Measurements from ENCODE around the gene FSCN2. TPM values are rescaled to one million over a fixed set of nuclear protein-coding genes. Genes with fewer than 3 reads are reported as not detected.

FSCN2 gene
- total RNA-seq, 4 donors from 2014 or later: 9.7 to 20.7 (median 17.0) TPM

DNA sequence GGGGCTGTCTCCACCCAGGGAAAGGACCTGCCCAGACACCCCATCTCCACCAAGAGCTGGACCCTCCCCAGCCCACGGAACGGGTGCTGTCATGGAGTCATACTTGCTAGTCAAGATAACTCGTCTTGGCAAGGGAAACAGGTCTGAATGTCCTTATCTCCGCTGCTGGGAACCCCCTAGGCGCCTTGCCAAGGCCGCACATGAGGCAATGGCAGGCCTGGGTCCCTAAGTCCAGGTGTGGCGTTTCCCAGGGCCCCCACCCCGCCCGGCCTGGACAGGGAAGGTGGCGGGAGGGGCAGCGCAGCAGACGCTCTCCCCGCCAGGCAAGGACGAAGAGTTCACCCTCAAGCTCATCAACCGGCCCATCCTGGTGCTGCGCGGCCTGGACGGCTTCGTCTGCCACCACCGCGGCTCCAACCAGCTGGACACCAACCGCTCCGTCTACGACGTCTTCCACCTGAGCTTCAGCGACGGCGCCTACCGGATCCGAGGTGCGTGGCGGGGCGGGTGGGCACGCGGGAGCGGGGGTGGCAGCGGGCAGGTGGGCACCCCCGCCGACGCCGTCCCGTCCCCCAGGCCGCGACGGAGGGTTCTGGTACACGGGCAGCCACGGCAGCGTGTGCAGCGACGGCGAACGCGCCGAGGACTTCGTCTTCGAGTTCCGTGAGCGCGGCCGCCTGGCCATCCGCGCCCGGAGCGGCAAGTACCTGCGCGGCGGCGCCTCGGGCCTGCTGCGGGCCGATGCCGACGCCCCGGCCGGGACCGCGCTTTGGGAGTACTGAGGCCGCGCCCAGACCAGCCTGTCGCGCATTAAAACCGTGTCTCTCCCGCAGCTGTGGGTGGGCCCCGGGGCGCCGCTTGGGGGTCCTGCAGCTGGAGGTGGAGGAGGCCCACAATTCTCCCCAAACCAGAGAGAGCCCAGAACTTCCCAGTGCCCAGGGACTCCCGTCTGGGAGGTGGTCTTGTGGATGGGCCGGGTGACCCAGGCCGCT, 8.4 kb downstream of the FSCN2 start:
- TF ChIP-seq, protein P1, sequence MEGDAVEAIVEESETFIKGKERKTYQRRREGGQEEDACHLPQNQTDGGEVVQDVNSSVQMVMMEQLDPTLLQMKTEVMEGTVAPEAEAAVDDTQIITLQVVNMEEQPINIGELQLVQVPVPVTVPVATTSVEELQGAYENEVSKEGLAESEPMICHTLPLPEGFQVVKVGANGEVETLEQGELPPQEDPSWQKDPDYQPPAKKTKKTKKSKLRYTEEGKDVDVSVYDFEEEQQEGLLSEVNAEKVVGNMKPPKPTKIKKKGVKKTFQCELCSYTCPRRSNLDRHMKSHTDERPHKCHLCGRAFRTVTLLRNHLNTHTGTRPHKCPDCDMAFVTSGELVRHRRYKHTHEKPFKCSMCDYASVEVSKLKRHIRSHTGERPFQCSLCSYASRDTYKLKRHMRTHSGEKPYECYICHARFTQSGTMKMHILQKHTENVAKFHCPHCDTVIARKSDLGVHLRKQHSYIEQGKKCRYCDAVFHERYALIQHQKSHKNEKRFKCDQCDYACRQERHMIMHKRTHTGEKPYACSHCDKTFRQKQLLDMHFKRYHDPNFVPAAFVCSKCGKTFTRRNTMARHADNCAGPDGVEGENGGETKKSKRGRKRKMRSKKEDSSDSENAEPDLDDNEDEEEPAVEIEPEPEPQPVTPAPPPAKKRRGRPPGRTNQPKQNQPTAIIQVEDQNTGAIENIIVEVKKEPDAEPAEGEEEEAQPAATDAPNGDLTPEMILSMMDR (IDR thresholded peaks at IDR 0.05): no peak
- TF ChIP-seq POLR2A (IDR thresholded peaks at IDR 0.05): no peak
- Histone ChIP-seq H3K4me3 (replicated peaks in 1 of 3) (no peak overlapping the region), H3K27ac (no peak overlapping the region), H3K4me1 (peaks cover 0 to 11% of the 10 kb centered on the region in 2 donors), H3K27me3 (no peaks in the 10 kb centered on the region), H3K9me3 (no peaks in the 10 kb centered on the region), H3K36me3 (peaks cover 0 to 11% of the 10 kb centered on the region in 2 donors)
- DNase-seq: no peak
- 54 to 66% methylated on average over 19 to 53 of the region's 89 CpGs for WGBS, 2 donors
- intact Hi-C loops (cut with DNase I): no loop called here

DNA sequence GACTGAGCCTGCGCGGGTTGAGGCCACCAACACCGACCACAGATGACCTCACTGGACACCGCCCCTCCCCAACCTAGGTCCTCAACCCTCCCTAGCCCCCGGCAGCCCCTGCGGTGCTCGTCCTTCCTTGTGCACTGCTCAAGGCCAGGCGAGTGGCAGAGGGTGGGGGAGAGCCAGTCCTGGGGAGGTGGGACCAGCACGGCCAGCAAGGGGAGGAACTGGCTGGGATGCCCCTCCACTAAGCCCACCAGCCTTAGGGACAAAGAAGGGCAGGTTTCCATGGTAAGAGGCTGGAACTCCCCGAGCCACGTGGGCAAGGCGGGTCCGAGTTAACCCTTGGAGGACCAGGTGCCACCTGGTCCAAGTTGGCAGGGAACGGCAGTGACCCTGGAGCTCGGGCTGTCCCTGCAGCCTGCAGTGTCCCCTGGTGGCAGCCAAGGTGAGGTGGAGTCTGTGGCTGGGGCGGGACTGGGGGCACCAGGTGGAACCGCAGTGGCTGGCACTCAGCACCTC, 9.2 kb downstream of the FSCN2 start:
- no peaks in the 10 kb centered on the region for H3K27me3 ChIP-seq
- intact Hi-C loops (cut with DNase I): no loop called here
- peaks cover 0 to 11% of the 10 kb centered on the region in 2 donors for H3K36me3 ChIP-seq
- H3K9me3 ChIP-seq: no peaks in the 10 kb centered on the region
- TF ChIP-seq, protein P1 (IDR thresholded peaks at IDR 0.05): peak; percentile 58 to 99 (median 94)
- TF ChIP-seq POLR2A (IDR thresholded peaks at IDR 0.05): no peak
- peak; percentile 80 to 83 for DNase-seq
- WGBS, 2 donors: 11 to 17% methylated on average over 8 of the region's 17 CpGs
- H3K4me3 ChIP-seq (replicated peaks in 1 of 3): no peak overlapping the region
- H3K27ac ChIP-seq: no peak overlapping the region
- H3K4me1 ChIP-seq: peaks cover 0 to 11% of the 10 kb centered on the region in 2 donors

DNA sequence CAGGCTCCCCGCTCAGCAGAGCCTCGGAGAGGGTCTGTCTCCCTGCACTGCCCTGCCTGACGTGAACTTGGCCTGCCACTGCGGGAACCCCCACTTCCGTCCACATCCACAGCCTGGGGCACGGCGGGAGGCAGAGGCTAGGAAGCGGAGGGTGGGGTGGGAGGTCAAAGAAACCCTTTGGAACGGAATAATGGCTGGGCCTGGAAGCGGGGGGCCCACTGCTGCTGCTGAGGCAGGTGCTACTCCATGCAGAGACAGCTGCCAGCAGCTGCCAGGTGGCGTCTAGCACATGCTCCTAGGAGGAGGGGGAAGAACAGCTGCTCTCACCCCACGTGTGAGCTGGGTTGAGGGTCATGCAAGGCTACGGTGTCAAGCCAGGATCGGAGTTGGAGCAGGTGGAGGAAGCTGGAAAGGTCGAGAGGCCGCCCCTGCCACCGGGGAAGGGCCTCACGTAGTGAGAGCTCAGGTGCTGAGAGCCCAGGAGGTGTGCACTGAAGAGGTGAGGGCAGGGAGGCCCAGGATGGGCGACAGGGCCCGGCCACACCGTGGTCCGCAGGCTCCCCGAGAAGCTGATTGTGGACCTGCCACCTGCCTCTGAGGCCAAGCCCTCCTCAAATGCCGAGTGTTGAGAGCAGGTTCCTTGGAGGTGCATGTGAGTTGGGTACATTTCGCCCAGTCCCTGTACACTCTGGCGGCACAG, 9.8 kb downstream of the FSCN2 start:
- 71 to 75% methylated on average over 21 to 25 of the region's 26 CpGs for WGBS, 2 donors

DNA sequence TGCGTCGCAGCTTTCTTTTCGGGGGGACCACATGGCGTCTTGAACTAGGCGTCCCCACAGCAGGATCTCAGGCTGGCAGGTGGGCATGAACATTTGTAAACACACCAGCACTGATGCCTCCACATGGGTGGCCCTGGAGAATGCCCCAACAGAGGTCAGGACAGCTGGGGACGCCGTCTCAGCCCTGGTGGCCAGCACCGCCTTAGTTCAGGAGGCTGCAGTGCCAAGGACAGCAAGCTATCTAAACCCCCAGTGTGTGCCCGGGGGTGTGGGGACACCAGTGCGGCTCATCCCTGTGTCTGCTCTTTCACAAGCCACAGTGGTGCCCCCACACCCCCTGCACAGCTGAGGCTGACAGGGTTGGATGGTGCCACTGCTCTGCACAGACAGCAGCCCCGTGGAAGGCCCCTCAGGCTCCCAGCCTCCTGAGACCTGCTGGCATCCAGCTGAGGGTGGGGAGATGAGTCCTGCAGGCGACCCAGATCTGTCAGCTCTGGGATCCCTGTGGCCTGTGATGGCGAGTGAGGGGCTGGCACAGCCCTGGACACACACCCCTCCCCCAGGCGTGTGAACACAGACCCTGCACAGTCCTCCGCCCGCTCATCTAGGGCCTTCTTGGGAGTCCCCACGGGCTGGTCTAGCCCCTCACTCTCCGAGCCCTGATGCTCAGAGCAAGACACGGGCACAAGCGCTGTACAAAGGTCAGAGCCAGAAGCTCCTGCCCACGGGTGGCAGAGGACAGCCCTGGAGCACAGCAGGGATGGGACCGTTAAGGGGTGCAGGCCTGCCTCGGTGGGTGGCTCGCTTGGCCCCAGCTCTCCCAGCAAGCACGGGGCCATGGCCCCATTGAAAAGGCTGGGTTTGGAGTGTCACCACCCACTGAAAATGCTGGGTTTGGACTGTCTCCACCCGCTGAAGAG, 10.7 kb downstream of the FSCN2 start:
- WGBS, 2 donors: 91 to 97% methylated on average over 13 to 18 of the region's 26 CpGs
- Histone ChIP-seq H3K36me3 (peaks cover 7 to 19% of the 10 kb centered on the region in 2 donors), H3K9me3 (no peaks in the 10 kb centered on the region), H3K4me3 (replicated peaks in 1 of 3) (no peak overlapping the region), H3K27ac (no peak overlapping the region), H3K4me1 (peaks cover 0 to 11% of the 10 kb centered on the region in 2 donors), H3K27me3 (no peaks in the 10 kb centered on the region)
- intact Hi-C loops (cut with DNase I): no loop called here
- DNase-seq: no peak
- TF ChIP-seq POLR2A (IDR thresholded peaks at IDR 0.05): no peak
- TF ChIP-seq, protein P1 (IDR thresholded peaks at IDR 0.05): no peak

More for the DNA sequence above, 9.8 kb downstream of the FSCN2 start:
- TF ChIP-seq, protein P1 (IDR thresholded peaks at IDR 0.05): peak in 1 of 6 experiments; percentile 3
- TF ChIP-seq POLR2A (IDR thresholded peaks at IDR 0.05): no peak
- intact Hi-C loops (cut with DNase I): no loop called here
- Histone ChIP-seq H3K27ac (no peak overlapping the region), H3K9me3 (no peaks in the 10 kb centered on the region), H3K4me1 (peaks cover 0 to 11% of the 10 kb centered on the region in 2 donors), H3K27me3 (no peaks in the 10 kb centered on the region), H3K36me3 (peaks cover 0 to 14% of the 10 kb centered on the region in 2 donors), H3K4me3 (replicated peaks in 1 of 3) (no peak overlapping the region)
- no peak for DNase-seq
